ENCODE measurements around the gene ZDHHC9. TPM values are rescaled to one million over a fixed set of nuclear protein-coding genes. Genes with fewer than 3 reads are reported as not detected.
A peak's percentile ranks its signal among the peaks of the same experiment; 100 is the strongest.

ZDHHC9 gene
- total RNA-seq, 2 experiments from 2014 or later: 10.4 to 11.1 TPM

- Mint-ChIP-seq H3K36me3 (ENCODE audit: low read depth) (peaks cover 14% of the 10 kb centered on the region), H3K9me3 (no peaks in the 10 kb centered on the region), H3K4me3 (no peak overlapping the region), H3K27me3 (no peaks in the 10 kb centered on the region), H3K27ac (peak overlapping the region; percentile 88), H3K4me1 (ENCODE audit: low read depth) (peaks cover 13% of the 10 kb centered on the region)
- ChIA-PET CTCF (interaction anchor here (0.7 to 2.9 kb wide), 32 partner anchors 9 to 237 kb away, joined by 3 to 26 read pairs (median 4); partner anchors contain the start of genes APLN and UTP14A), POLR2A (interaction anchor here (1.2 kb wide), 1 partner anchor 67 kb away, joined by 4 read pairs; no protein-coding TSS in a partner anchor)
- peak; percentile 68 for TF ChIP-seq CTCF (IDR thresholded peaks at IDR 0.05)
- intact Hi-C loops (cut with micrococcal nuclease): loop anchor here (5.0 to 10.0 kb wide), 3 partner anchors 68 to 188 kb away; no protein-coding TSS in a partner anchor
- DNase-seq (peak; percentile 61), ATAC-seq (peak; percentile 73)
Measured at GRCh38 chrX:129823115-129823514, 20.6 kb downstream of the ZDHHC9 start.

GRCh38 chrX:129818123-129818522 is 25.6 kb downstream of the ZDHHC9 start:
- Mint-ChIP-seq H3K27me3 (no peaks in the 10 kb centered on the region), H3K36me3 (ENCODE audit: low read depth) (peaks cover 10% of the 10 kb centered on the region), H3K27ac (no peak overlapping the region), H3K9me3 (no peaks in the 10 kb centered on the region), H3K4me3 (no peak overlapping the region), H3K4me1 (ENCODE audit: low read depth) (peaks cover 3% of the 10 kb centered on the region)
- POLR2A ChIA-PET: no interaction called here
- CTCF ChIA-PET: no interaction called here
- ATAC-seq (no peak), DNase-seq (no peak)
- TF ChIP-seq CTCF (IDR thresholded peaks at IDR 0.05): no peak
- intact Hi-C loops (cut with micrococcal nuclease): no loop called here

- Mint-ChIP-seq H3K9me3 (no peaks in the 10 kb centered on the region), H3K4me1 (ENCODE audit: low read depth) (peaks cover 10% of the 10 kb centered on the region), H3K27me3 (no peaks in the 10 kb centered on the region), H3K4me3 (no peak overlapping the region), H3K36me3 (ENCODE audit: low read depth) (peaks cover 24% of the 10 kb centered on the region), H3K27ac (no peak overlapping the region)
- POLR2A ChIA-PET: no interaction called here
- CTCF ChIA-PET: interaction anchor here (1.1 to 1.5 kb wide), 3 partner anchors 9 to 60 kb away, joined by 3 read pairs; no protein-coding TSS in a partner anchor
- no peak for ATAC-seq
- TF ChIP-seq CTCF (IDR thresholded peaks at IDR 0.05): no peak
- intact Hi-C loops (cut with micrococcal nuclease): no loop called here
- DNase-seq: no peak
Measured at GRCh38 chrX:129813662-129814368, 29.9 kb downstream of the ZDHHC9 start.

- no peak for TF ChIP-seq CTCF (IDR thresholded peaks at IDR 0.05)
- no peak for DNase-seq
- intact Hi-C loops (cut with micrococcal nuclease): no loop called here
- Mint-ChIP-seq H3K9me3 (no peaks in the 10 kb centered on the region), H3K27me3 (no peaks in the 10 kb centered on the region), H3K36me3 (ENCODE audit: low read depth) (peaks cover 37% of the 10 kb centered on the region), H3K27ac (peak overlapping the region; percentile 73), H3K4me3 (no peak overlapping the region), H3K4me1 (ENCODE audit: low read depth) (peaks cover 22% of the 10 kb centered on the region)
- ChIA-PET POLR2A (interaction anchor here (1.2 kb wide), 1 partner anchor 32 kb away, joined by 3 read pairs; no protein-coding TSS in a partner anchor), CTCF (interaction anchor here (1.0 to 1.6 kb wide), 3 partner anchors 13 to 53 kb away, joined by 3 to 7 read pairs (median 4); no protein-coding TSS in a partner anchor)
- peak; percentile 89 for ATAC-seq
Measured at GRCh38 chrX:129808829-129809796, 34.6 kb downstream of the ZDHHC9 start.

Measured in activated CD8-positive, alpha-beta T cell treated with anti-CD3 and anti-CD28 coated beads for 36 hours (primary cell).